ENCODE measurements around the gene CAPRIN1.

The CAPRIN1 gene

GRCh38 chr11:34136420-34136819 is 84.9 kb downstream of the CAPRIN1 start:
- Histone ChIP-seq H3K27ac (ENCODE audit: insufficient read depth, low read length, poor library complexity, severe bottlenecking) (no peak overlapping the region), H3K9me3 (ENCODE audit: control insufficient read depth, low read length) (no peaks in the 10 kb centered on the region), H3K4me3 (ENCODE audit: insufficient read depth, low read depth, low read length, poor library complexity, severe bottlenecking) (no peak overlapping the region), H3K4me1 (ENCODE audit: control insufficient read depth, insufficient read depth, low read length, poor library complexity, severe bottlenecking) (no peaks in the 10 kb centered on the region), H3K36me3 (ENCODE audit: control insufficient read depth, insufficient read depth, low read length) (peaks cover 85% of the 10 kb centered on the region), H3K27me3 (replicated peaks; ENCODE audit: control insufficient read depth, insufficient read depth, low read length, poor library complexity, severe bottlenecking) (no peaks in the 10 kb centered on the region)
- DNase-seq, result no peak

- H3K4me3 ChIP-seq (ENCODE audit: insufficient read depth, low read depth, low read length, poor library complexity, severe bottlenecking), result no peak overlapping the region
- no peaks in the 10 kb centered on the region for H3K4me1 ChIP-seq (ENCODE audit: control insufficient read depth, insufficient read depth, low read length, poor library complexity, severe bottlenecking)
- DNase-seq, result no peak
- H3K27me3 ChIP-seq (replicated peaks; ENCODE audit: control insufficient read depth, insufficient read depth, low read length, poor library complexity, severe bottlenecking), result no peaks in the 10 kb centered on the region
- peaks cover 88% of the 10 kb centered on the region for H3K36me3 ChIP-seq (ENCODE audit: control insufficient read depth, insufficient read depth, low read length)
- H3K9me3 ChIP-seq (ENCODE audit: control insufficient read depth, low read length), result no peaks in the 10 kb centered on the region
- H3K27ac ChIP-seq (ENCODE audit: insufficient read depth, low read length, poor library complexity, severe bottlenecking), result no peak overlapping the region
Measured at GRCh38 chr11:34139346-34139745, 87.8 kb downstream of the CAPRIN1 start.

DNA sequence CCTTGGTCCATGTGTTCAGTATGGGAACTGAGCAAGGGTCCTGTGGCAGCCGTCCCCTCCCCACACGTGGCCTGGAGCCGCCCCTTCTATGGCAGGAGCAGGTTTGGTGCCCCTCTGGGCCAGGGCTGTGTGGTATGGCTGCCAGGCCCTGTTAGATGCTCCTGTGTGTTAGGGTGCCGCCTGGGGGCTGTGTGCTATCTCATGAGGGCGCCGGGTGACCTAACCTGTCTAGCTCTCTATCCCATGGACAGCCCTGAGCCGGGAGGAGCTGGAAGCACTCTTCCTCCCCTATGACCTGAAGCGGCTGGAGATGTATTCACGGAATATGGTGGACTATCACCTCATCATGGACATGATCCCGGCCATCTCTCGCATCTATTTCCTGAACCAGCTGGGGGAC is 88.6 kb downstream of the CAPRIN1 start:
- no peak overlapping the region for H3K4me3 ChIP-seq (ENCODE audit: insufficient read depth, low read depth, low read length, poor library complexity, severe bottlenecking)
- H3K36me3 ChIP-seq (ENCODE audit: control insufficient read depth, insufficient read depth, low read length), result peaks cover 89% of the 10 kb centered on the region

DNA sequence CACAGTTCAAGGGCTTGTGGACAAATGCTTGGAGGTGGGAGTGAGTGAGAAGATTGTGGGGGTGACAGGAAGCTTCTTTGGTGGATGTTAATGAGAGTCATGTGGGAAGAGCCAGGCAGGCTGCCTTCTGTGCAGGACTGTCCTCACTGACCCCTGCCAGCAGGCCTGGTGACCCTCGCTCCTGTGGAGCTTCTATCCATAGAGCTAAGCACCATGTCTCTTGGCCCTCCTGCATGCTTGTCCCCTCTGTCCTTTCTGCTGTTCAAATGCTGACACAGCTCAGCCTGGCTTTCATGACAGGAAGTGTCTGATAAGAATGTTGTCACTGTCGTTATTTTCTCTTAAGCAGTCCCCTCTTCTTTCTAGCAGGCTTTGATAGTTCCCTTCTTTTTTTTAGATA is 91.5 kb downstream of the CAPRIN1 start:
- Histone ChIP-seq H3K4me1 (ENCODE audit: control insufficient read depth, insufficient read depth, low read length, poor library complexity, severe bottlenecking) (no peaks in the 10 kb centered on the region), H3K27ac (ENCODE audit: insufficient read depth, low read length, poor library complexity, severe bottlenecking) (no peak overlapping the region), H3K4me3 (ENCODE audit: insufficient read depth, low read depth, low read length, poor library complexity, severe bottlenecking) (no peak overlapping the region), H3K9me3 (ENCODE audit: control insufficient read depth, low read length) (no peaks in the 10 kb centered on the region), H3K27me3 (replicated peaks; ENCODE audit: control insufficient read depth, insufficient read depth, low read length, poor library complexity, severe bottlenecking) (no peaks in the 10 kb centered on the region), H3K36me3 (ENCODE audit: control insufficient read depth, insufficient read depth, low read length) (peaks cover 99% of the 10 kb centered on the region)
- no peak for DNase-seq

More for the DNA sequence above, 88.6 kb downstream of the CAPRIN1 start:
- no peaks in the 10 kb centered on the region for H3K27me3 ChIP-seq (replicated peaks; ENCODE audit: control insufficient read depth, insufficient read depth, low read length, poor library complexity, severe bottlenecking)
- H3K4me1 ChIP-seq (ENCODE audit: control insufficient read depth, insufficient read depth, low read length, poor library complexity, severe bottlenecking), result no peaks in the 10 kb centered on the region
- no peak overlapping the region for H3K27ac ChIP-seq (ENCODE audit: insufficient read depth, low read length, poor library complexity, severe bottlenecking)
- H3K9me3 ChIP-seq (ENCODE audit: control insufficient read depth, low read length), result no peaks in the 10 kb centered on the region
- no peak for DNase-seq

- no peak overlapping the region for H3K27ac ChIP-seq (ENCODE audit: insufficient read depth, low read length, poor library complexity, severe bottlenecking)
- peaks cover 96% of the 10 kb centered on the region for H3K36me3 ChIP-seq (ENCODE audit: control insufficient read depth, insufficient read depth, low read length)
- H3K9me3 ChIP-seq (ENCODE audit: control insufficient read depth, low read length), result no peaks in the 10 kb centered on the region
- no peaks in the 10 kb centered on the region for H3K4me1 ChIP-seq (ENCODE audit: control insufficient read depth, insufficient read depth, low read length, poor library complexity, severe bottlenecking)
- H3K4me3 ChIP-seq (ENCODE audit: insufficient read depth, low read depth, low read length, poor library complexity, severe bottlenecking), result no peak overlapping the region
- no peaks in the 10 kb centered on the region for H3K27me3 ChIP-seq (replicated peaks; ENCODE audit: control insufficient read depth, insufficient read depth, low read length, poor library complexity, severe bottlenecking)
- DNase-seq, result no peak
Measured at GRCh38 chr11:34145073-34145472, 93.5 kb downstream of the CAPRIN1 start.

DNA sequence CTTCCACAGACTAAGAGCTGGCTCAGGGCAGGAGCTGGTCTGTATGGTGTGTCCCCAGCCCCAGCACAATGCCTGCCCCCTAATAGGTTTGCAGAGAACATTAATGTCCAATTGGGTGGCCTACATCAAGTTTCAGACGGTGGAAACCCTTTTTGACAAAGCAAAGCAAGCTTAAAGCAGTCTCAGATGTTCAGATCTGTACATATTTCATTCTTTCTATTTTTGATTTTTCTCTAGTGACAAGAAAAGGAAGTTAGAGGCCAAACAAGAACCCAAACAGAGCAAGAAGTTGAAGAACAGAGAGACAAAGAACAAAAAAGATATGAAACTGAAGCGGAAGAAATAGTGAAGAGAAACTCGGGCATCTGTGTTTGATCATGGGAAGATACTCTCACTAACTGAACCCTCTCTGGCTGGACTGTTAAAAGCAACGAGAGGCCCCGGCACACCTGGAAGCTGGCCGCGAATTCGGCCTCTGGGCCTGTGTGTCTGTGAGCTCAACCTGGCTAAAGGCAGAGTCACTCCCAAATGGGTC is 94.4 kb downstream of the CAPRIN1 start:
- Histone ChIP-seq H3K36me3 (ENCODE audit: control insufficient read depth, insufficient read depth, low read length) (peaks cover 93% of the 10 kb centered on the region), H3K9me3 (ENCODE audit: control insufficient read depth, low read length) (no peaks in the 10 kb centered on the region), H3K27ac (ENCODE audit: insufficient read depth, low read length, poor library complexity, severe bottlenecking) (no peak overlapping the region), H3K4me1 (ENCODE audit: control insufficient read depth, insufficient read depth, low read length, poor library complexity, severe bottlenecking) (no peaks in the 10 kb centered on the region), H3K4me3 (ENCODE audit: insufficient read depth, low read depth, low read length, poor library complexity, severe bottlenecking) (no peak overlapping the region), H3K27me3 (replicated peaks; ENCODE audit: control insufficient read depth, insufficient read depth, low read length, poor library complexity, severe bottlenecking) (no peaks in the 10 kb centered on the region)
- DNase-seq, result no peak

- Histone ChIP-seq H3K4me3 (ENCODE audit: insufficient read depth, low read depth, low read length, poor library complexity, severe bottlenecking) (no peak overlapping the region), H3K27me3 (replicated peaks; ENCODE audit: control insufficient read depth, insufficient read depth, low read length, poor library complexity, severe bottlenecking) (no peaks in the 10 kb centered on the region), H3K9me3 (ENCODE audit: control insufficient read depth, low read length) (no peaks in the 10 kb centered on the region), H3K4me1 (ENCODE audit: control insufficient read depth, insufficient read depth, low read length, poor library complexity, severe bottlenecking) (no peaks in the 10 kb centered on the region), H3K36me3 (ENCODE audit: control insufficient read depth, insufficient read depth, low read length) (peaks cover 88% of the 10 kb centered on the region), H3K27ac (ENCODE audit: insufficient read depth, low read length, poor library complexity, severe bottlenecking) (no peak overlapping the region)
- no peak for DNase-seq
Measured at GRCh38 chr11:34146411-34146810, 94.9 kb downstream of the CAPRIN1 start.

DNA sequence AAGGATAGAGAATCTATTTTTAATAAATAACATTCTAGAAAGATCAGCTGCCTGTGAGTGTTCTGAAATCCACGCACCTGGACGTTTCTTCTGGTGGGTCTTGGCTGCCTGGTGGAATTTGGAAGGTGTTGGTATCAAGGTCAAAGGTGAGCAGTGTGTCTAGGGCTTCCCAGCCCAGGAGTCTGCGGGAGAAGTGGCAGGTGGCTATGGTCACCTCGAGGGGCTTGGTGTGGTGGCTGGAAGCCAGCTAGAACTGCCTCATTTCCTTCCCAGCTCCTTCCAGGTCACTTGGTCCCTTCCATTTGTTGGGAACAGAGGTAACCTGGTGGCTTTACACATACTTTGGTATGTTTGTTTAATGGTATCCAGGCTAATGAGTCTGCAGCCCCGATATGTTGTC is 95.3 kb downstream of the CAPRIN1 start:
- no peak for DNase-seq
- H3K27ac ChIP-seq (ENCODE audit: insufficient read depth, low read length, poor library complexity, severe bottlenecking), result no peak overlapping the region
- peaks cover 83% of the 10 kb centered on the region for H3K36me3 ChIP-seq (ENCODE audit: control insufficient read depth, insufficient read depth, low read length)
- no peaks in the 10 kb centered on the region for H3K4me1 ChIP-seq (ENCODE audit: control insufficient read depth, insufficient read depth, low read length, poor library complexity, severe bottlenecking)
- H3K4me3 ChIP-seq (ENCODE audit: insufficient read depth, low read depth, low read length, poor library complexity, severe bottlenecking), result no peak overlapping the region
- H3K9me3 ChIP-seq (ENCODE audit: control insufficient read depth, low read length), result no peaks in the 10 kb centered on the region
- H3K27me3 ChIP-seq (replicated peaks; ENCODE audit: control insufficient read depth, insufficient read depth, low read length, poor library complexity, severe bottlenecking), result no peaks in the 10 kb centered on the region

- Histone ChIP-seq H3K27me3 (replicated peaks; ENCODE audit: control insufficient read depth, insufficient read depth, low read length, poor library complexity, severe bottlenecking) (no peaks in the 10 kb centered on the region), H3K4me3 (ENCODE audit: insufficient read depth, low read depth, low read length, poor library complexity, severe bottlenecking) (no peak overlapping the region), H3K36me3 (ENCODE audit: control insufficient read depth, insufficient read depth, low read length) (peaks cover 76% of the 10 kb centered on the region), H3K9me3 (ENCODE audit: control insufficient read depth, low read length) (no peaks in the 10 kb centered on the region), H3K27ac (ENCODE audit: insufficient read depth, low read length, poor library complexity, severe bottlenecking) (no peak overlapping the region), H3K4me1 (ENCODE audit: control insufficient read depth, insufficient read depth, low read length, poor library complexity, severe bottlenecking) (no peaks in the 10 kb centered on the region)
- no peak for DNase-seq
Measured at GRCh38 chr11:34147581-34147980, 96.0 kb downstream of the CAPRIN1 start.

DNA sequence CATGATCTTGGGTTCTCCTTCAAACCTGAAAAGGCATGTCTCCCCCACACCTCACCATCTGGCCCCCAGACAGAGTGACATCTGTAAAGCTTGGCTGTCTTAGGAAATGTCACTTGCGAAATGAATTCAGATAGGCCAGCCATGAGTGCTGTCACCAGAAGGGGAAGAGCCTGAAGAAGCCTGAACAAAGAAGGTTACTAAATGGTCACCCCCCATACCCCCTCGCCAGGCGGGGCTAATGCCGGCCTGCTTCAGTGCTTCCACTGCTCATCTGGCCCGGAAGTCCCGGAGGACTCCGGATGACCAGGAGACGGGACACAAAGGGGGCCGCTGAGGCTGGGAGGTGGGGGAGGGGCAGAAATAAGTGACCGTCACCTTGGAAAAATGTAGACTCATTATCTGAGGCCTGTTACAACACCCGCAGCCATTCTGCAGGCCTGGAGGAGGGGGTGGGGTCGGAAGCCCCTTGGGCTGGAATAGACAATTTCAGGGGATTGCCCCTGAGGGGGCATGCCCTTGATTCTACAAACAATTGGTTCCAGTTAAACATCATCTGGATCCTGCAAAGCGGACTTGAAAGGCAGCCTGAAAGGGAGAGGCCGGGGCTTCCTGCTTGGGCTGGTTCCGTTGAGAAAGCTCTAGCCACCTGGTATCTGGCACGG is 97.1 kb downstream of the CAPRIN1 start:
- H3K27ac ChIP-seq (ENCODE audit: insufficient read depth, low read length, poor library complexity, severe bottlenecking), result no peak overlapping the region
- no peaks in the 10 kb centered on the region for H3K4me1 ChIP-seq (ENCODE audit: control insufficient read depth, insufficient read depth, low read length, poor library complexity, severe bottlenecking)
- no peak overlapping the region for H3K4me3 ChIP-seq (ENCODE audit: insufficient read depth, low read depth, low read length, poor library complexity, severe bottlenecking)
- no peaks in the 10 kb centered on the region for H3K27me3 ChIP-seq (replicated peaks; ENCODE audit: control insufficient read depth, insufficient read depth, low read length, poor library complexity, severe bottlenecking)
- H3K36me3 ChIP-seq (ENCODE audit: control insufficient read depth, insufficient read depth, low read length), result peaks cover 66% of the 10 kb centered on the region
- no peak for DNase-seq
- no peaks in the 10 kb centered on the region for H3K9me3 ChIP-seq (ENCODE audit: control insufficient read depth, low read length)
